Muscle layer of duodenum (tissue), 2 donors: ENCODE measurements around the gene PFDN5.
"Not testable (repeated sequence)": the region's sequence is repeated elsewhere in the genome, so short reads cannot be mapped to it uniquely, and the experiment has no call there.

Source experiments
- H3K27ac ChIP-seq: one replicate; pipeline ENCODE4 v1.7.0; 2013; ENCODE audit warnings: mild to moderate bottlenecking, low read length
- H3K27me3 ChIP-seq: one replicate; pipeline ENCODE4 v1.7.0; 2013; ENCODE audit warnings: low read depth, mild to moderate bottlenecking, control low read depth, low read length
- H3K36me3 ChIP-seq, 2 donors: one replicate each; pipeline ENCODE4 v1.7.0; 2013; ENCODE audit warnings: low read length in 2 of 2, control low read depth in 1 of 2, mild to moderate bottlenecking in 1 of 2; ENCODE audit not compliant: insufficient read depth in 2 of 2, control insufficient read depth in 1 of 2
- H3K4me1 ChIP-seq, 2 donors: one replicate each; pipeline ENCODE4 v1.7.0; 2013; ENCODE audit warnings: low read length in 2 of 2, mild to moderate bottlenecking in 2 of 2, control low read depth in 1 of 2, moderate library complexity in 1 of 2; ENCODE audit not compliant: insufficient read depth in 2 of 2, control insufficient read depth in 1 of 2
- H3K4me3 ChIP-seq, 2 donors: one replicate each; pipeline ENCODE4 v1.7.0; 2013; ENCODE audit warnings: low read length in 2 of 2, low read depth in 1 of 2, mild to moderate bottlenecking in 1 of 2
- H3K9me3 ChIP-seq, 2 donors: one replicate each; pipeline ENCODE4 v1.7.0; 2013; ENCODE audit warnings: low read length in 2 of 2, control low read depth in 1 of 2, mild to moderate bottlenecking in 1 of 2; ENCODE audit not compliant: control insufficient read depth in 1 of 2
- donor health status: healthy.

PFDN5 gene

DNA sequence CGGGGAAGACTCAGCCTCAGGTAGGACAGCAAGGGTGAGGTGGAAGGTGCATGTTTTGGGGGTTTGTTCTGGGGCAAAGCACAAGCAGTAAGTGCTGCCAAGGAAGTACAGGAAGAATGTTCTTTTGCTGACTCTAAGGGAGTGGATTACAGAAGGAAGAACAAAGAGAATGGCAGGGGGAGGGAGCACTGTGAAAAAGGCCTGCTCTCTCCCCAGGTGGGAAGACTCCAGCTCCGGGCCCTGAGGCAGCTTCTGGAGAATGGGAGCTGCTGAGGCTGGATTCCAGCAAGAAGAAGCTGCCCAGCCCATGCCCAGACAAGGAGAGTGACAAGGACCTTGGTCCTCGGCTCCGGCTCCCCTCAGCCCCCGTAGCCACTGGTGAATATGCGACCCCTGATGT is 7.0 kb upstream of the PFDN5 start:
- no peaks in the 10 kb centered on the region for H3K27me3 ChIP-seq
- no peaks in the 10 kb centered on the region for H3K4me1 ChIP-seq
- H3K27ac ChIP-seq = no peak overlapping the region
- H3K4me3 ChIP-seq = no peak overlapping the region
- no peaks in the 10 kb centered on the region for H3K36me3 ChIP-seq
- H3K9me3 ChIP-seq = no peaks in the 10 kb centered on the region

DNA sequence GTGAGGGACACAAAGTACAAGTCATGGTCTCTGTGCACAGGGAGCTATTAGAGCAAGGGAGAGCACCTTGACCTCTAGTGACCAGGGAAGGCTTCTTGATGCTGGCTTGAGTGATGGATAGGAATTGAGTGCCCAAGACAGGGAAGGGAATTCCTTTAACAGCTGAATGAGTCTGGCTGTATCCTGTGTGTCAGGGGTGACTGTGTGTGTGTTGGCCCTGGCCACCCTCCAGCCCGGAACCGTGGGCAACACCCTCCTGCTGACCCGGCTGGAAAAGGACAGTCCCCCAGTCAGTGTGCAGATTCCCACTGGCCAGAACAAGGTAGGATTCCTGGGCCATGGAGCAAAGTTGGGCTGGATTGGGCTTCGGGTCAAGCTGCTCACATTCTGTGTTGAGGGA is 5.5 kb upstream of the PFDN5 start:
- Histone ChIP-seq H3K27me3 (no peaks in the 10 kb centered on the region), H3K4me3 (no peak overlapping the region), H3K36me3 (no peaks in the 10 kb centered on the region), H3K27ac (no peak overlapping the region), H3K9me3 (no peaks in the 10 kb centered on the region), H3K4me1 (peaks cover 0 to 4% of the 10 kb centered on the region in 2 donors)

DNA sequence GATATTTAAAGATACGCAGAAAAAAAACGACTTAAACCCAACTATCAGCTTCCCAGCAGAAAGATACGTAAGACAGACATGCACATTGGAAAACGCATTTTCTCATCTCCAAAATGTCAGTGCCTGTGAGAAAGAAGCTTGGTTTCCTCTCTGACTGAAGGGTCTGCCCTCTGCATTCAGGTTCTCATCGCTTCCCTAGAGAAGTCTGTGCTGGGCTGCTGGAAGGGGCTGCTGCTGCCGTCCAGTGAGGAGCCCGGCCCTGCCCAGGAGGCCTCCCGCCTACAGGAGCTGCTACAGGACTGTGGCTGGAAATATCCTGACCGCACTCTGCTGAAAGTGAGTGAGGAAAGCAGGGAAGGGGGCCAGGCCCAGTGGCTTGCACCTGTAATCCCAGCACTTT is 4.7 kb upstream of the PFDN5 start:
- Histone ChIP-seq H3K36me3 (no peaks in the 10 kb centered on the region), H3K27me3 (no peaks in the 10 kb centered on the region), H3K27ac (no peak overlapping the region), H3K4me3 (no peak overlapping the region), H3K4me1 (peaks cover 0 to 4% of the 10 kb centered on the region in 2 donors), H3K9me3 (no peaks in the 10 kb centered on the region)

DNA sequence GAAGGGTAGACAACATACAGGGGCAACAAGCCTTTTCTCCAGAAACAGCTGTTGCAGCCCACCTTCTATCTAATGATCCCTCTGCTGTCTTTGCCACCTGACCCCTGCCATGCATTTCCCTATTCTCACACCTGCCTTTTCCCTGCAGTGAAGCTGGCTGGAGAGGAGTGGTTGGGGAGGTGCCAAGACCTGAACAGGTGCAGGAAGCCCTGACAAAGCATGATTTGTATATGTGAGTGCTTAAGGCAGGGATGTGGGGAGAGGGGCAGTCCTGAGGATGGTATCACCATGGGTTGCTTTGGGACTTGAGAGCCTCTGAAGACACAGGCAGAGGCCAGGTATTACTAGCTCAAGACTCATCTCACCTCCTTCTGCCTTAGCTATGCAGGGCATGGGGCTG is 2.9 kb upstream of the PFDN5 start:
- no peaks in the 10 kb centered on the region for H3K36me3 ChIP-seq
- H3K4me3 ChIP-seq = no peak overlapping the region
- H3K4me1 ChIP-seq = peaks cover 9 to 20% of the 10 kb centered on the region in 2 donors

DNA sequence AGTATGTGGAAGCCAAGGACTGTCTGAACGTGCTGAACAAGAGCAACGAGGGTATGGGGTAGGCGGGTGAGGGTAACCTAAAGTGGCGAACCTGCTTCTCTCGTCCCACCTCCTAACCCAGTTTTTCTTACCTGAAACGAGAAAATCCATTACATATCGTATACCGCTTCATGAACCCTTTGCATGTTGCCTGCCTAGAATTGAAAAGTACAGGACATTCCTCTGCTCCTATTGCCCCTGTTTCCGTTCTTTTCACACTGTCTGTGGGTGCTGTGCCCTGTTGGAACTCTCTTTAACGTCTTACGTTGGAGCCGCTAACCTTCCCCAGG is 513 bp downstream of the PFDN5 start:
- Histone ChIP-seq H3K27me3 (no peaks in the 10 kb centered on the region), H3K27ac (peak overlapping the region; percentile 90), H3K4me1 (peaks cover 23 to 45% of the 10 kb centered on the region in 2 donors), H3K36me3 (peaks cover 8 to 18% of the 10 kb centered on the region in 2 donors), H3K9me3 (no peaks in the 10 kb centered on the region), H3K4me3 (peak overlapping the region; percentile 66 to 83)

More for the DNA sequence above, 2.9 kb upstream of the PFDN5 start:
- Histone ChIP-seq H3K27ac (no peak overlapping the region), H3K9me3 (no peaks in the 10 kb centered on the region), H3K27me3 (no peaks in the 10 kb centered on the region)

DNA sequence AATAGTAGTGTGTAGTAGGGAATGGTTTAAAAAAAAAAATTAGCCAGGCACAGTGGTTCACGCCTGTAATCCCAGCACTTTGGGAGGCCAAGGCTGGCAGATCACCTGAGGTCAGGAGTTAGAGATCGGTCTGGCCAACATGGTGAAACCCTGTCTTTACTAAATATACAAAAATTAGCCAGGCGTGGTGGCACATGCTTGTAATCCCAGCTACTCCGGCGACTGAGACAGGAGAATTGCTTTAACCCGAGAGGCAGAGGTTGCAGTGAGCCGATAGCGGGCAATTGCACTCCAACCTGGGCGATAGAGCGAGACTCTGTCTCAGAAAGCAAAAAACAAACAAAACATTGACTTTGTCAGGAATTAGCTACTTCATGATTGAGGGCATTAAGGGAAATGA is 1.8 kb downstream of the PFDN5 start:
- H3K27me3 ChIP-seq, H3K4me3 ChIP-seq, H3K9me3 ChIP-seq: not testable (repeated sequence)
- Histone ChIP-seq H3K4me1 (peaks cover 23 to 46% of the 10 kb centered on the region in 2 donors), H3K27ac (peak overlapping the region; percentile 67), H3K36me3 (peaks cover 8 to 18% of the 10 kb centered on the region in 2 donors)

DNA sequence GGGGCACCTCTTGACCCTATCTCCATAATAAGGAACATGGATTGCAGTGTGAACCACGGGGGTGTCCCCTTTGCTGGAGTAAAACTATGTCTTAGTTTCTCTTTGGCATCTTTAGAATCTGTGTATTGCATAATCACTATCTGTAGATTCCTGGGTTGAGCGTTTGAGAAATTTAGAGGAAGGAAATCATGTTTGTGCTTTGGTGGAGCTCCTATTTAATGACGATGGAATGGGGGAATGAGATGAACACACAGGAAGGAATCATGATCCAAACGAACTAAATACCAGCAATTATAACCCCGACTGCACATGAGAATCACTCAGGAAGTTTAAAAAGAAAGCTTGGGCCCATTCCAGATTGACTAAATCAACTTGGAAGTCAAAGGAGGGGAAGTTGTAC is 2.8 kb downstream of the PFDN5 start:
- H3K4me3 ChIP-seq = no peak overlapping the region

DNA sequence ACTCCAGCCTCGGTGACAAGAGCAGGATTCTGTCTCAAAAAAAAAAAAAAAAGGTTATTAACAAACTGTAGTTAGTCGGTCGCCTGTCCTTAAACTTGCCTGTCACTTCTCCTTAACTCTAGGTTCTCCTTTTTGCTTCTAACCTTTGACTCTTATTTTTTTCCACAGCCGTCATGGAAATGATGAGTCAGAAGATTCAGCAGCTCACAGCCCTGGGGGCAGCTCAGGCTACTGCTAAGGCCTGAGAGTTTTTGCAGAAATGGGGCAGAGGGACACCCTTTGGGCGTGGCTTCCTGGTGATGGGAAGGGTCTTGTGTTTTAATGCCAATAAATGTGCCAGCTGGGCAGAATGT is 3.7 kb downstream of the PFDN5 start:
- peak overlapping the region; percentile 67 for H3K27ac ChIP-seq
- peaks cover 23 to 50% of the 10 kb centered on the region in 2 donors for H3K4me1 ChIP-seq
- H3K36me3 ChIP-seq = peaks cover 19 to 32% of the 10 kb centered on the region in 2 donors
- no peaks in the 10 kb centered on the region for H3K27me3 ChIP-seq
- peak overlapping the region; percentile 87 to 97 for H3K4me3 ChIP-seq
- no peaks in the 10 kb centered on the region for H3K9me3 ChIP-seq

More for the DNA sequence above, 2.8 kb downstream of the PFDN5 start:
- H3K9me3 ChIP-seq = no peaks in the 10 kb centered on the region
- no peaks in the 10 kb centered on the region for H3K27me3 ChIP-seq
- H3K36me3 ChIP-seq = peaks cover 17 to 29% of the 10 kb centered on the region in 2 donors
- H3K4me1 ChIP-seq = peaks cover 23 to 50% of the 10 kb centered on the region in 2 donors
- peak overlapping the region; percentile 67 for H3K27ac ChIP-seq

DNA sequence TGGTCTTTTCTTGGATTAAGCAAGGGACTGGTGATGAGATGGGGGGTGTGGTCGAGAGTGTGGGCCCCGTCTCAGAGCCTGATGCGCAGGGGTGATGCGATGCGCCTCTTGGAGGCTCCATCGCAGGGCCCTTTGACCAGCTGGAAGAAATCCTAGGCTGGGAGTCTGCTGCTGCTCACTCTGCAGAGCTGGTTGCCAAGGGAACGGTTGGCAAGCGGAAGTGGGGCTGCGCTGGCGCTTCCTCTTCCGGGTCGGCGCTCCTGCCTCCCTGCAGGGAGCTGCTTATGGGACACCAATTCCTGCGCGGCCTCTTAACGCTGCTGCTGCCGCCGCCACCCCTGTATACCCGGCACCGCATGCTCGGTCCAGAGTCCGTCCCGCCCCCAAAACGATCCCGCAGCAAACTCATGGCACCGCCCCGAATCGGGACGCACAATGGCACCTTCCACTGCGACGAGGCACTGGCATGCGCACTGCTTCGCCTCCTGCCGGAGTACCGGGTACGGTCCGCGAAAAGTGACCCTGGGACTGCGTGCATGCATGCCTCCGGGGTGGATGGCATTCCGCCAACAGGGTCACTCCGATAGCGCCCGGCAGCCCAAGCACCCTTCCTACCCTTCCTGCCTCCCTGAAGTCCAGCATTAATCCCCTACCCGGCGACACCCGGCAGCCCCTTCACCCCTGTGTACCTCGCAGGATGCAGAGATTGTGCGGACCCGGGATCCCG is 4.3 kb downstream of the PFDN5 start, which contains the start of gene MYG1:
MYG1 (plus strand) TSS at position 242 of the 727 bp plus-strand sequence; CDS start at position 285, 43 bp downstream.
- H3K4me3 ChIP-seq = peak within 1 kb of the TSS; percentile 87 to 97
- H3K4me1 ChIP-seq = peaks cover 23 to 49% of the 10 kb centered on the region in 2 donors
- peaks cover 19 to 32% of the 10 kb centered on the region in 2 donors for H3K36me3 ChIP-seq
- H3K27ac ChIP-seq = peak within 1 kb of the TSS; percentile 80
- no peaks in the 10 kb centered on the region for H3K27me3 ChIP-seq
- H3K9me3 ChIP-seq = no peaks in the 10 kb centered on the region

DNA sequence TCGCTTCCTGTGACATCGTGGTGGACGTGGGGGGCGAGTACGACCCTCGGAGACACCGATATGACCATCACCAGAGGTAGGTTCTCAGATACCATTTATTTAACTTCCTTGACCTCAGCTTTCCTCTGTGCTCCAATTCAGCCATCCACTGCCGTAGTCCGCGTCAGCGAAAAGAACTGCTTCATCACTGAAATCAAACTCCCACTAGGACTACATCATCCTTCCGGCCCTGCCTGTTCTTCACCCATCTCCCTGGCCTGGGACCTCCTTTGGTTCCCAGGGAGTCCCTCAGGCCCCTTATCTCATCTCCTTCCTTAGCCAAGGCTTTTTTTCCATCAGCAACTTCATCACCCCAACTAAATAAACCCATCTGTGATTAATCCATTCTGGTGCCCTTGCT is 4.8 kb downstream of the PFDN5 start:
- Histone ChIP-seq H3K4me3 (peak overlapping the region; percentile 87 to 97), H3K27ac (peak overlapping the region; percentile 80), H3K4me1 (peaks cover 23 to 46% of the 10 kb centered on the region in 2 donors), H3K9me3 (no peaks in the 10 kb centered on the region), H3K27me3 (no peaks in the 10 kb centered on the region), H3K36me3 (peaks cover 20 to 35% of the 10 kb centered on the region in 2 donors)

DNA sequence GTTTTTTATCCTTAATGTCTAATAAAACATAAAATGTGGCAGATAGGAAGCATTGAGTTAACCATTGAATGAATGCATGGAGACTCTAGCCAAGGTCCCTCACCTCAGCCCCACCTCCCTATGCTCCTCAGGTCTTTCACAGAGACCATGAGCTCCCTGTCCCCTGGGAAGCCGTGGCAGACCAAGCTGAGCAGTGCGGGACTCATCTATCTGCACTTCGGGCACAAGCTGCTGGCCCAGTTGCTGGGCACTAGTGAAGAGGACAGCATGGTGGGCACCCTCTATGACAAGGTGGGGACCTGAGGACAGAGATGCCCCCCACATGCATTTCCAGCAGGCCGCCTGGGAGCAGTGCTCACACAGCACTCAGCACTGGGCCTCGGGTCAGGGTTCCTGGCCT is 7.6 kb downstream of the PFDN5 start:
- peaks cover 43 to 59% of the 10 kb centered on the region in 2 donors for H3K36me3 ChIP-seq
- no peaks in the 10 kb centered on the region for H3K27me3 ChIP-seq
- H3K9me3 ChIP-seq = no peaks in the 10 kb centered on the region
- H3K27ac ChIP-seq = no peak overlapping the region
- H3K4me3 ChIP-seq = no peak overlapping the region
- peaks cover 9 to 29% of the 10 kb centered on the region in 2 donors for H3K4me1 ChIP-seq

DNA sequence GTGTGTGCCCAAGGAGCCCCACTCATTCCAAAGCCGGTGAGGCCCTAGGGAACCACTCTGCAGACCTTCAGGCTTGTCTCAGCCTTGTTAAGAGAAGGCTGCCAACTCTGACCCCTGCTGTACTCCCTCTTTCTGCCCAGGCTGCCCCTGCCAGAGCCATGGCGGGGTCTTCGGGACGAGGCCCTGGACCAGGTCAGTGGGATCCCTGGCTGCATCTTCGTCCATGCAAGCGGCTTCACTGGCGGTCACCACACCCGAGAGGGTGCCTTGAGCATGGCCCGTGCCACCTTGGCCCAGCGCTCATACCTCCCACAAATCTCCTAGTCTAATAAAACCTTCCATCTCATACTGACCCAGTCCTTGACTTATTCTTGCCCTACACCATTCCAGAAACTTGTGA is 11.5 kb downstream of the PFDN5 start:
- peaks cover 0 to 4% of the 10 kb centered on the region in 2 donors for H3K4me1 ChIP-seq
- no peaks in the 10 kb centered on the region for H3K27me3 ChIP-seq
- no peak overlapping the region for H3K27ac ChIP-seq
- no peaks in the 10 kb centered on the region for H3K9me3 ChIP-seq
- H3K36me3 ChIP-seq = peaks cover 53 to 72% of the 10 kb centered on the region in 2 donors
- H3K4me3 ChIP-seq = no peak overlapping the region
